ENCODE measurements around the gene PRKCA.

GRCh38 chr17:66270106-66270505, 32.3 kb upstream of the PRKCA start:
- TF ChIP-seq TCF4 (CRISPR knock-in tag; IDR thresholded peaks at IDR 0.05; ENCODE audit: borderline replicate concordance) (no peak), ZNF565 (CRISPR knock-in tag; conservative IDR thresholded peaks at IDR 0.05; ENCODE audit: low read depth) (peak; percentile 91), PPARA (CRISPR knock-in tag; IDR thresholded peaks at IDR 0.05; ENCODE audit: borderline replicate concordance) (no peak), ESRRG (CRISPR knock-in tag; IDR thresholded peaks at IDR 0.05) (no peak), ZFP30 (CRISPR knock-in tag; IDR thresholded peaks at IDR 0.05) (peak; percentile 66), ARNTL (CRISPR knock-in tag; IDR thresholded peaks at IDR 0.05; ENCODE audit: borderline replicate concordance, low read depth) (no peak), ZC3H10 (CRISPR knock-in tag; IDR thresholded peaks at IDR 0.05) (no peak), SNAI2 (CRISPR knock-in tag; IDR thresholded peaks at IDR 0.05) (peak; percentile 14; the same call in 1 of the 2 replicates), RARB (CRISPR knock-in tag; IDR thresholded peaks at IDR 0.05) (no peak), TOX (CRISPR knock-in tag; IDR thresholded peaks at IDR 0.05; ENCODE audit: borderline replicate concordance) (no peak), GLIS3 (CRISPR knock-in tag; IDR thresholded peaks at IDR 0.05) (no peak)
- TF ChIP-seq, protein P1, sequence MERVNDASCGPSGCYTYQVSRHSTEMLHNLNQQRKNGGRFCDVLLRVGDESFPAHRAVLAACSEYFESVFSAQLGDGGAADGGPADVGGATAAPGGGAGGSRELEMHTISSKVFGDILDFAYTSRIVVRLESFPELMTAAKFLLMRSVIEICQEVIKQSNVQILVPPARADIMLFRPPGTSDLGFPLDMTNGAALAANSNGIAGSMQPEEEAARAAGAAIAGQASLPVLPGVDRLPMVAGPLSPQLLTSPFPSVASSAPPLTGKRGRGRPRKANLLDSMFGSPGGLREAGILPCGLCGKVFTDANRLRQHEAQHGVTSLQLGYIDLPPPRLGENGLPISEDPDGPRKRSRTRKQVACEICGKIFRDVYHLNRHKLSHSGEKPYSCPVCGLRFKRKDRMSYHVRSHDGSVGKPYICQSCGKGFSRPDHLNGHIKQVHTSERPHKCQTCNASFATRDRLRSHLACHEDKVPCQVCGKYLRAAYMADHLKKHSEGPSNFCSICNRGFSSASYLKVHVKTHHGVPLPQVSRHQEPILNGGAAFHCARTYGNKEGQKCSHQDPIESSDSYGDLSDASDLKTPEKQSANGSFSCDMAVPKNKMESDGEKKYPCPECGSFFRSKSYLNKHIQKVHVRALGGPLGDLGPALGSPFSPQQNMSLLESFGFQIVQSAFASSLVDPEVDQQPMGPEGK (CRISPR knock-in tag; IDR thresholded peaks at IDR 0.05; ENCODE audit: borderline replicate concordance) = no peak
- TF ChIP-seq, protein P2, sequence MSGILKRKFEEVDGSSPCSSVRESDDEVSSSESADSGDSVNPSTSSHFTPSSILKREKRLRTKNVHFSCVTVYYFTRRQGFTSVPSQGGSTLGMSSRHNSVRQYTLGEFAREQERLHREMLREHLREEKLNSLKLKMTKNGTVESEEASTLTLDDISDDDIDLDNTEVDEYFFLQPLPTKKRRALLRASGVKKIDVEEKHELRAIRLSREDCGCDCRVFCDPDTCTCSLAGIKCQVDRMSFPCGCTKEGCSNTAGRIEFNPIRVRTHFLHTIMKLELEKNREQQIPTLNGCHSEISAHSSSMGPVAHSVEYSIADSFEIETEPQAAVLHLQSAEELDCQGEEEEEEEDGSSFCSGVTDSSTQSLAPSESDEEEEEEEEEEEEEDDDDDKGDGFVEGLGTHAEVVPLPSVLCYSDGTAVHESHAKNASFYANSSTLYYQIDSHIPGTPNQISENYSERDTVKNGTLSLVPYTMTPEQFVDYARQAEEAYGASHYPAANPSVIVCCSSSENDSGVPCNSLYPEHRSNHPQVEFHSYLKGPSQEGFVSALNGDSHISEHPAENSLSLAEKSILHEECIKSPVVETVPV (CRISPR knock-in tag; IDR thresholded peaks at IDR 0.05) = no peak
